Nasal cavity respiratory epithelium epithelial cell of viscerocranial mucosa (primary cell): ENCODE results near the gene ZDHHC18. TPM values are rescaled to one million over a fixed set of nuclear protein-coding genes. Genes with fewer than 3 reads are reported as not detected.

Source experiments
- total RNA-seq: library from RNA; depleted of rRNA; stranded (reverse); fragments of >200 nt; gene quantifications from 2 replicates; pipeline ENCODE4 v1.2.3, GENCODE V29; 2014

ZDHHC18 gene, protein sequence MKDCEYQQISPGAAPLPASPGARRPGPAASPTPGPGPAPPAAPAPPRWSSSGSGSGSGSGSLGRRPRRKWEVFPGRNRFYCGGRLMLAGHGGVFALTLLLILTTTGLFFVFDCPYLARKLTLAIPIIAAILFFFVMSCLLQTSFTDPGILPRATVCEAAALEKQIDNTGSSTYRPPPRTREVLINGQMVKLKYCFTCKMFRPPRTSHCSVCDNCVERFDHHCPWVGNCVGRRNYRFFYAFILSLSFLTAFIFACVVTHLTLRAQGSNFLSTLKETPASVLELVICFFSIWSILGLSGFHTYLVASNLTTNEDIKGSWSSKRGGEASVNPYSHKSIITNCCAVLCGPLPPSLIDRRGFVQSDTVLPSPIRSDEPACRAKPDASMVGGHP
- total RNA-seq = 7.5 and 18.6 TPM in 2 replicates

DNA sequence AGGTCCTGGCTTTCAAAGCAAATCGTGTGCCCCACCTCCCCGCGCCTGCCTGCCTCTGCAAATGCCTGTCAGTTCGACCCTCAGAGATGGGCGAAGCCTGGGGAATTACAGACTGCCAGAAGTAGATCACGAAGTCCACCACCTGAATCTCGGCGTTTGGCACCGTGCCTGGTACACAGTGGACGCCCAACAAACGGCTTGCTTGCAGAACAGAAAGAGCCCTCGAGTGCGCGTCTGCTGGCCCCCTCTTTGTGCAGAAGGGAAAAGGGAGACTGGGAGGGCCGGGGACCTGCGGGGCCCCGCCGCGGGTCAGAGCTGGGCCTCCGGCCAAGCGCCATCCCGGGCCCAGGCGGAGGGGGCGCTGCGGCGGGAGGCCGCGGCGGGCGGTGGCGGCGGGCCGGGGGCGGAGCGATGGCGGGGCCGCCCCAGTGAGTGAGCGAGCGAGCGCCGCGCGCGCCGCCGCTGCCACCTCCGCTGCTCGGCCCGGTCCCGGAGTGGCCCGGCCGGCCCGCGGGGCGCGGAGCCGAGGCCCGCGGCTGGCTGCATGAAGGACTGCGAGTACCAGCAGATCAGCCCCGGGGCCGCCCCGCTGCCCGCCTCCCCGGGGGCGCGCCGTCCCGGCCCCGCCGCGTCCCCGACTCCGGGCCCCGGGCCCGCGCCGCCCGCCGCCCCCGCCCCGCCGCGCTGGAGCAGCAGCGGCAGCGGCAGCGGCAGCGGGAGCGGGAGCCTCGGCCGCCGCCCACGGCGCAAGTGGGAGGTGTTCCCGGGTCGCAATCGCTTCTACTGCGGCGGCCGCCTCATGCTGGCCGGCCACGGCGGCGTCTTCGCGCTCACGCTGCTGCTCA, at the start of gene ZDHHC18:
Gene ZDHHC18, plus strand, starts transcription at position 428 of the 845 bp plus-strand sequence. Its CDS starts 117 bp downstream, at position 545.

DNA sequence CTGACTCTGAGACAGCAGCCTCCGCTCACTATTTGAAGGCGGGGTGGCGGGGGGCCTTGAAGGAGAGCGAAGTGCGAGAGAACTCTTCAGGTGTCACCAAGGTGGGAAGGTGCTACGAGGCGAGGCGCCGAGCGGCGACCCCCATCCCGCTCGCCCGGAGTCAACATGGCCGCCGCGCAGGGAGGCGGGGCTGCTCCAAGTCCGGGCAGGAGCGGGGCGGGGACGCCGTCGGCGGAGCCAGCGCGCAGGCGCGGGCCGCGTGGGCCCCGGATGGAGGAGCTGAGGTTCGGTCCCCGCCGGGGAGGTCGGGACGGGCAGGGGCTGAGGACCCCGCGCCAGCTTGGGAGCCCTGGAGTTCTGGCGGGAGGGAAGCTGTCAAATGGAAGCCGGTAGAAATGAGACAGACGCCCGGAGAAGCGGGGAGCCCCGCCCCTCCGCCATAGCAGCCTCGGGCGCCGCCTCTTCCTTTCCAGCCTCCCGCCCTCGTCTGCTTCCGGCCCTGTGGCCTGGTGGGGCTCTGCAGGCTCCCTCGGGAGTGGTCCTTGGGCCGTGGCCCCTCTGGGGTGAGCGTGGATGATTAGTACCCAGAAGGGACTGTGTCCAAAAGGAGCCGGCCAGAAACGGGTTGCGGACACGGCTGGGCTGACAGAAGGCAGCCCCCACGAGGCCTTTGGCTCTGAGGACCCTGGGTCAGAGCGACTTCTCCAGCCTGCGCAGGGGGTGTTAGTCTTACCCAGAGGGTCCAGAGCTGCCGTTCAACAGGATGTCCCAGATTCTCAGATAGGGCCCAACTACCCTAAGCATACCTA, 38.6 kb upstream of the ZDHHC18 start, which contains the start of gene PIGV:
Gene PIGV, plus strand, starts transcription at position 245 of the 809 bp plus-strand sequence. CDS start 2,866 bp downstream, outside the sequence.

DNA sequence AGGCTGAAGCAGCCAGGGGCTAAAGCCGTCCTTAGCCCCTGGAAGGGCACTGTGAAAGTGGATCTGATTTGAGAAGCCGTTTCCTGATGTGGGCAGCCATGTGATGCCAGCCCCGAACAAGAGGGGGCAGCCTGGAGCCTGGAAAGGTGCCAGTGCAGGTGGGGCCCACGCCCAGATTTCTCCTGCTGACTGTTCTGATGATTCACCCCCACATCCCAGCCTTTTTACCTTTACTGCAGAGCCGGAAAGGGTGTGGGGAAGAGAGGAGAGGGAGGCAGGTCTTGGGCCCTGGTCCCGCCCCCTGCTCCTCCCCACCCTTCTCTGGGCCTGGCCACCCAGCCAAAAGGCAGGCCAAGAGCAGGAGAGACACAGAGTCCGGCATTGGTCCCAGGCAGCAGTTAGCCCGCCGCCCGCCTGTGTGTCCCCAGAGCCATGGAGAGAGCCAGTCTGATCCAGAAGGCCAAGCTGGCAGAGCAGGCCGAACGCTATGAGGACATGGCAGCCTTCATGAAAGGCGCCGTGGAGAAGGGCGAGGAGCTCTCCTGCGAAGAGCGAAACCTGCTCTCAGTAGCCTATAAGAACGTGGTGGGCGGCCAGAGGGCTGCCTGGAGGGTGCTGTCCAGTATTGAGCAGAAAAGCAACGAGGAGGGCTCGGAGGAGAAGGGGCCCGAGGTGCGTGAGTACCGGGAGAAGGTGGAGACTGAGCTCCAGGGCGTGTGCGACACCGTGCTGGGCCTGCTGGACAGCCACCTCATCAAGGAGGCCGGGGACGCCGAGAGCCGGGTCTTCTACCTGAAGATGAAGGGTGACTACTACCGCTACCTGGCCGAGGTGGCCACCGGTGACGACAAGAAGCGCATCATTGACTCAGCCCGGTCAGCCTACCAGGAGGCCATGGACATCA, 36.5 kb downstream of the ZDHHC18 start, which contains the start of gene SFN:
Gene SFN, plus strand, starts transcription at position 369 of the 904 bp plus-strand sequence. Its CDS starts 64 bp downstream, at position 433.

DNA sequence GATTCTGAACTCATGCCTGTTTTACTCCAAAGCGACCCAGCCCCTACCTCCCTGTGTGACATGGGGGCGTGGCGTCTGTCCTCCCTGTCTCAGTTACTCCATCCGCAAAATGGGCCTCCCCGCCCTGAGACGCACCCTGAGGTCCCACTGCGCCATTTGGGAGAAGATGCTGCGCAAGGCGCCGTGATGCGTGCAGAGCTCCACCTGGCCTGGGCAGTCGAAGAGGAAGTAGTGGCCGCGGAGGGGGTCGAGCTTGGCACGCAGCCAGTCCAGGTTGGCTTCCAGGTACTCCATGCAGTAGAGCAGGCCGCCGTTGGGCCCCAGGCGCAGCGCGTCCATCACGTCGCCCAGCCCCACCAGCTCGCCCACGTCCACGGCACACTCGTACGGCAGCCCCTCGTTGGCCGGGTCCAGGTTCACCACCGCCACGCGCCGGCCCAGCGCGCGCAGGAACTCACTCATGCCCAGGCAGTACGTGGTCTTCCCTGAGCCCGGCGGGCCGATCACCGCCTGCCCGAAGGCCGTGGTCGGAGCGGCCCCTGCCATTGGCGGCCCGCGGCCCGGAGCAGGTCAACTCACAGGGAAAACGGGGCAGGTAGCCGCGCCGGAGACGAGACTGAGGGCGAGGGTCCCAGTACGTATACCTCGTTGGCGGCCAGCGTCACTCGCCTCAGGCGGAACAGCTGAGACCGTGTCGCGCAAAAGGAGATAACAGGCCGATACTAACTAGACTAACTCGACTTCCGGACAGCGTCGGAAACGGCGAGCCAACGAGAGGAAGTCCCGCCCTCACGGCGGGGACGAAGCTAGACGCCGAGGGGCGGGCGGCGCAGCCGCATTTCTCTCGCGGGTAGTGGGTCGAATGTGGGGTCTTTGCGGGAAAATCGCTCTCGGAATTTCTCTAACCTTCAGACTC, 63.3 kb downstream of the ZDHHC18 start, which contains the start of gene GPN2:
Gene GPN2, minus strand, starts transcription at position 733 of the 916 bp plus-strand sequence. Its CDS starts 187 bp downstream, at position 546.

DNA sequence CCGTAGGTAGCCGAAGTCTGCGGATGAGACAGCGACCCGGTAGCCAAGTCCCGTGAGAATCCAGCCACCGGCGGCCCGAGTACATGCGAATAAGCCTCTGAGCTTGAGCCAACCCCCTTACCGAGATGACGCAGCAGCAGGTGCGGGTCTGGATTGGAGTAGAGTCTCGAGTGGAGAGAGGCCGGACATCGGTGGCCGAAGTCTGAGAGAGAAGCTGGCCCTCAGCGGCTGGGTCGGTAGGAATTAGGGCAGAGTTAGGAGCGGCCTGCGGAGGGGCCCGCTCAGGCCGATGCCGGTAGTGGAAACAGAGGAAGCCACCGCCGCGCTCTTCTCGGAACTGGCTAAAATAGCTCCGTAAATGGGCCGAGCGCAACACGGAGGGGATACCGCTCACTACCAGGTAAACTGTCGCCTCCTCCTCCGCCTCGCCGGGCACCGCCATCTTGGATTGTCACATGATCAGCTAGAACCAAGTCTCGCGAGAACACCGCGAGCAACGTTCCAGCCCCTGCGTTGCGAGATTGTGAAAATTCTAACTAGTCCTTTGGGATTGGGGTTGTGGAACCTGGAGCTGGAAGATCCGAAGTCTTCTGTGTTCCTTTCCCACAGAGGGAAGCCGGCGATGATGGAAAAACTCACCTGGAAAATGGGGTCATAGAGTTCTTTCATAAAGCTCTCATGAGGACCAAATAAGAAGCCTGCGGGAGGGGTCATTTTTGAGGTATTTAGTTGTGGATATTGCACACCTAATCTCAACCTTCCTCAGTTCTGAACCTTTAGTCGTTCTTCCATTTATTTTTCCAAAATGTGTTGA, 73.7 kb downstream of the ZDHHC18 start, which contains the start of gene GPATCH3:
Gene GPATCH3, minus strand, starts transcription at position 467 of the 814 bp plus-strand sequence. Its CDS starts 25 bp downstream, at position 442.

Other genes with a start within 250 kb of the ZDHHC18 start
- gene ARID1A, start 130.7 kb upstream of the ZDHHC18 start, total RNA-seq = 9.6 and 49.5 TPM in 2 replicates
- gene PIGV, start 38.7 kb upstream of the ZDHHC18 start, total RNA-seq = 18.5 and 21.9 TPM in 2 replicates
- gene SFN, start 36.5 kb downstream of the ZDHHC18 start, total RNA-seq = 710 and 1,116 TPM in 2 replicates
- 7.9 and 11.6 TPM in 2 replicates for gene GPN2, start 63.6 kb downstream of the ZDHHC18 start, total RNA-seq
- gene GPATCH3, start 73.8 kb downstream of the ZDHHC18 start, total RNA-seq = 8.9 and 10.6 TPM in 2 replicates
- not detected in 2 replicates for gene NR0B2, start 87.3 kb downstream of the ZDHHC18 start, total RNA-seq
- 29.4 and 40.6 TPM in 2 replicates for gene NUDC, start 95.1 kb downstream of the ZDHHC18 start, total RNA-seq
- gene KDF1, start 133.8 kb downstream of the ZDHHC18 start, total RNA-seq = 16.1 and 20.2 TPM in 2 replicates
- 10.7 and 18.8 TPM in 2 replicates for gene TRNP1, start 167.0 kb downstream of the ZDHHC18 start, total RNA-seq
- gene TENT5B, start 186.2 kb downstream of the ZDHHC18 start, total RNA-seq = 43.7 and 68.1 TPM in 2 replicates